IPS DF 19.7 (cell line): ENCODE data around the gene WBP4.
A peak's percentile ranks its signal among the peaks of the same experiment; 100 is the strongest.
"Not testable (repeated sequence)": the region's sequence is repeated elsewhere in the genome, so short reads cannot be mapped to it uniquely, and the experiment has no call there.

ENCODE experiments used
- DNase-seq: peaks from one replicate; pipeline ENCODE4 v3.0.0-alpha.2; 2013; ENCODE audit warnings: low read depth, low spot score

WBP4 gene

GRCh38 chr13:41061075-41061913 is at the start of gene WBP4:
Gene WBP4, plus strand, starts transcription at chr13:41061509. Its CDS starts 165 bp downstream, at chr13:41061674.
- DNase-seq: peak; percentile 88

GRCh38 chr13:41012536-41012935 is 48.8 kb upstream of the WBP4 start:
- no peak for DNase-seq

- no peak for DNase-seq
These were observed 47.5 kb upstream of the WBP4 start for GRCh38 chr13:41013835-41014234.

GRCh38 chr13:41015920-41016319 is 45.4 kb upstream of the WBP4 start:
- no peak for DNase-seq

GRCh38 chr13:41017159-41017558 is 44.1 kb upstream of the WBP4 start:
- no peak for DNase-seq

- no peak for DNase-seq
These were observed 43.3 kb upstream of the WBP4 start for GRCh38 chr13:41017817-41018601.

GRCh38 chr13:41018602-41018948 is 42.7 kb upstream of the WBP4 start:
- no peak for DNase-seq

- DNase-seq: no peak
These were observed 42.3 kb upstream of the WBP4 start, which contains the start of gene ELF1 for GRCh38 chr13:41019011-41019487. Gene ELF1, minus strand, starts transcription at chr13:41019316. Its CDS starts 37,262 bp downstream, at chr13:40982054.

- DNase-seq: no peak
These were observed 41.5 kb upstream of the WBP4 start for GRCh38 chr13:41019578-41020347.

- no peak for DNase-seq
These were observed 35.8 kb upstream of the WBP4 start for GRCh38 chr13:41025518-41025917.

GRCh38 chr13:41026788-41027187 is 34.5 kb upstream of the WBP4 start:
- DNase-seq: no peak

- no peak for DNase-seq
These were observed 33.3 kb upstream of the WBP4 start for GRCh38 chr13:41028051-41028450.

GRCh38 chr13:41029629-41030028 is 31.7 kb upstream of the WBP4 start:
- no peak for DNase-seq

GRCh38 chr13:41032691-41033376 is 28.5 kb upstream of the WBP4 start:
- DNase-seq: no peak

- no peak for DNase-seq
These were observed 26.9 kb upstream of the WBP4 start for GRCh38 chr13:41034382-41034781.

- no peak for DNase-seq
These were observed 26.4 kb upstream of the WBP4 start for GRCh38 chr13:41034881-41035280.

GRCh38 chr13:41036557-41036956 is 24.8 kb upstream of the WBP4 start:
- not testable (repeated sequence) for DNase-seq

- no peak for DNase-seq
These were observed 21.6 kb upstream of the WBP4 start for GRCh38 chr13:41039746-41040145.

GRCh38 chr13:41040584-41041334 is 20.6 kb upstream of the WBP4 start:
- no peak for DNase-seq

GRCh38 chr13:41042419-41042818 is 18.9 kb upstream of the WBP4 start:
- DNase-seq: not testable (repeated sequence)

GRCh38 chr13:41048640-41049039 is 12.7 kb upstream of the WBP4 start:
- no peak for DNase-seq
